Measurements from ENCODE around the gene PDCD2L.
A peak's percentile ranks its signal among the peaks of the same experiment; 100 is the strongest.
"Not testable (repeated sequence)": the region's sequence is repeated elsewhere in the genome, so short reads cannot be mapped to it uniquely, and the experiment has no call there.

The PDCD2L gene

GRCh38 chr19:34418300-34418699 lies 14.1 kb downstream of the PDCD2L start:
- DNase-seq: no peak

- DNase-seq: no peak
Measured at GRCh38 chr19:34426096-34426661, 22.0 kb downstream of the PDCD2L start.

- peak; percentile 39 for DNase-seq
Measured at GRCh38 chr19:34428549-34429285, 24.5 kb downstream of the PDCD2L start.

- DNase-seq: no peak
Measured at GRCh38 chr19:34429553-34429952, 25.4 kb downstream of the PDCD2L start.

- peak; percentile 57 for DNase-seq
Measured at GRCh38 chr19:34430738-34431625, 26.8 kb downstream of the PDCD2L start.

- no peak for DNase-seq
Measured at GRCh38 chr19:34431681-34432402, 27.6 kb downstream of the PDCD2L start.

GRCh38 chr19:34432797-34433196 lies 28.6 kb downstream of the PDCD2L start:
- DNase-seq: no peak

- peak; percentile 16 for DNase-seq
Measured at GRCh38 chr19:34436716-34437115, 32.5 kb downstream of the PDCD2L start.

GRCh38 chr19:34448191-34448590 lies 44.0 kb downstream of the PDCD2L start:
- DNase-seq: no peak

- DNase-seq: peak; percentile 72
Measured at GRCh38 chr19:34452723-34453122, 48.5 kb downstream of the PDCD2L start.

GRCh38 chr19:34454091-34454490 lies 49.9 kb downstream of the PDCD2L start:
- peak; percentile 65 for DNase-seq

- DNase-seq: no peak
Measured at GRCh38 chr19:34454685-34455084, 50.5 kb downstream of the PDCD2L start.

GRCh38 chr19:34455783-34456480 lies 51.7 kb downstream of the PDCD2L start:
- not testable (repeated sequence) for DNase-seq

GRCh38 chr19:34457446-34457845 lies 53.2 kb downstream of the PDCD2L start:
- DNase-seq: no peak

- no peak for DNase-seq
Measured at GRCh38 chr19:34458677-34459076, 54.5 kb downstream of the PDCD2L start.

GRCh38 chr19:34459614-34460013 lies 55.4 kb downstream of the PDCD2L start:
- DNase-seq: no peak

GRCh38 chr19:34461375-34462100 lies 57.3 kb downstream of the PDCD2L start:
- DNase-seq: peak; percentile 15

- DNase-seq: not testable (repeated sequence)
Measured at GRCh38 chr19:34464785-34465184, 60.6 kb downstream of the PDCD2L start.

- DNase-seq: no peak
Measured at GRCh38 chr19:34468409-34468808, 64.2 kb downstream of the PDCD2L start.

- DNase-seq: not testable (repeated sequence)
Measured at GRCh38 chr19:34469026-34469425, 64.8 kb downstream of the PDCD2L start.
